NOMO-1 (cell line): ENCODE results near the gene SYMPK.
"Not testable (repeated sequence)": the region's sequence is repeated elsewhere in the genome, so short reads cannot be mapped to it uniquely, and the experiment has no call there.

Experiments
- DNase-seq, 2 experiments: peaks; one replicate each; lab custom pipeline; 2025; ENCODE audit not compliant: unreplicated experiment in 2 of 2; lab: John Stamatoyannopoulos, UW

SYMPK gene

DNA sequence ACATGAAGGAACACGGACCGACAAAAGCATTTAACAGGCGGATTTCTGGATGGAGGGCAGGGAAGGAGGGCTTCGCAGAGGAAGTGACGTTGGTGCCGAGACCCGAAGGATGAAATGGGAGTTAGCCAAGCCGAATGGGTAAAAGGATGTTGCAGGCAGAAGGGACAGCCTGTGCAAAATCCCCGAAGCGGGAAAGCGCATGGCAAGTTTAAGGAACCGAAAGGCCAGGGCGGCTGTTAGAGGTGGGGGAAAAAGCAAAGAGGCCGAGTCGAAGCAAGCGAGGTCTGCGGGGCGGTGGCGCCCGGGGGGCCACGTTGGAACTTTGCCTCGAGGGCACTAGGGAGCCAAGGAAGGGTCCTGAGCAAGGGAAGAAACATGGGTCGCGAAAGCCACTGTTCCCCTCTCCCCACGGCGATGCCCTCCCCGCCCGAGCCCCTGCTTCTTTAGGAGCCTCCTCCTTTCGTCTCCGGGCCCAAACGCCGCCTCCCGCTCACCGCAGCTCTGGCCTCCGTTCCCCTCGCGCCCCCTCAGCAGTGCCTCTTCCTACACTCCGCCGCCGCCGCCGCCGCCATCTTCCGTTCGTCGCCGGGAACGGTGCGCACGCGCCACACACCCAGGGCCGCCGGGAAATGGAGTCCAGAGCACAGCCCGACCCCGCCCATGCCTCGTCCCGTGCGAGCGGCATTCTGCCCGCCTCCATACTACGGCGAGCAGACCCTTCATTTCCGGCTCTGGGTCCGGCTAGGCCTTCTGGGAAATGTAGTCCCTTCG, at the start of gene SYMPK:
SYMPK (minus strand) TSS at position 584 of the 771 bp plus-strand sequence. CDS start 8,652 bp downstream, outside the sequence.
- DNase-seq: peak; percentile 98 to 99

DNA sequence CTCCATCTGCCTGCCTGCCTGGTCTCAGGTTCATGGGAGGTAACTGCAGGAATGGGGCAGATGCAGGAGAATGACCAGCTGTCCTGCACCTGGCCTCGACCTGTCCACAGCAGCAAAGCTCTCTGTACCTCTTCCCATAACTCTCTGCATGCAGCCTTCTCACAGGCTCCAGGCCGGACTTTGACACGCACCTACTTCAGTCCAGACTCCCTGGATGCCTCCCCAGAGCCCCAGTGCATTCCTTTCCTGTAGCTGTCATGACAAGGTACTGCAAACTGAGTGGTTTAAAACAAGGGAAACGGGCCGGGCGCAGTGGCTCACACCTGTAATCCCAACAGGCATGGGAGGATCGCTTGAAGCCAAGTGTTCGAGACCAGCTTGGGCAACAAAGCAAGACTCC, 48.3 kb upstream of the SYMPK start:
- no peak for DNase-seq

DNA sequence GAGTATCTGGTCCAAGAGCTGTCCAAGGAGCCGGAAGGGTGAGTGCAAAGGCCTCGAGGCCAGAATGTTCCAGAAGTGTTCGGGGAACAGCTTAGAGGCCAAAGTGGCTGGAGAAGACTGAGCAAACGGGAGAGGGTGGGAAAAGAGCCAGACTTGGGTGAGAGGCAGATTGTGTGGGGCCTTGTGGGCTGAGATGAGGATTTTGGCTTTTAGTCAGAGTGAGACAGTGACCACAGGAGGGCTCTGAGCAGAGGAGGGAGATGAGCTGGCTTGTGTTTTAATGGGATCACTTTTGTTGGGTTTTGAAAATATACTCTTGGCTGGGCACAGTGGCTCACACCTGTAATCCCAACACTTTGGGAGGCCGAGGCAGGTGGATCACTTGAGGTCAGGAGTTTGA, 46.0 kb upstream of the SYMPK start:
- DNase-seq: no peak

DNA sequence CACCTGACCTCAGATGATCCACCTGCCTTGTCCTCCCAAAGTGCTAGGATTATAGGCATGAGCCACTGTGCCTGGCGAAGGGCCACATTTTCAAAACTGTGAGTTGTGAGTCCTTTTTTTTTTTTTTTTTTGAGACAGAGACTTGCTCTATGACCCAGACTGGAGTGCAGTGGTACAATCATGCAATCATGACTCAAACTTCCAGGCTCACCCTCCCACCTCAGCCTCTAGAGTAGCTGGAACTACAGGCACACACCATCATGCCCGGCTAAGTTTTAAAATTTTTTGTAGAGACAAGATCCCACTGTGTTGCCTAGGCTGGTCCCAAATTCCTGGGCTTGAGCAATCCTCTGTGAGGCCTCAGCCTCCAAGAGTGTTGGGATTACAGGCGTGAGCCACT, 43.3 kb upstream of the SYMPK start:
- no peak for DNase-seq

DNA sequence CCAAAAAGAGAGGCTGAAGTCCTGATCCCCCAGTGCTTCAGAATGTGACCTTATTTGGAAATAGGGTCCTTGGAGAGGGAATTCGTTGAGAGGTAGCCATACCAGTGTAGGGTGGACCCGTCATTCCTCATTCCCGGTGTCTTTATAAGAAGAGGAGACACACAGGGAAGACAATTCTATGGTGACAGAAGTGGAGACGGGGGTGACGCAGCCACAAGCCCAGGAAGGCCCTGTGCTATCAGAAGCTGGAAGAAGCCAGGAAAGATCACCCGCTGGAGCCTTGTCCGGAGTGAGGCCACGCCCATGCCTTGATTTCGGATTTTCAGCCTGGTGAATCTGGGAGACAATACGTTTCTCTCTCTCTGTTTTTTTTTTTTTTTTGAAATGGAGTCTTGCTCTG, 42.1 kb upstream of the SYMPK start:
- DNase-seq: no peak

DNA sequence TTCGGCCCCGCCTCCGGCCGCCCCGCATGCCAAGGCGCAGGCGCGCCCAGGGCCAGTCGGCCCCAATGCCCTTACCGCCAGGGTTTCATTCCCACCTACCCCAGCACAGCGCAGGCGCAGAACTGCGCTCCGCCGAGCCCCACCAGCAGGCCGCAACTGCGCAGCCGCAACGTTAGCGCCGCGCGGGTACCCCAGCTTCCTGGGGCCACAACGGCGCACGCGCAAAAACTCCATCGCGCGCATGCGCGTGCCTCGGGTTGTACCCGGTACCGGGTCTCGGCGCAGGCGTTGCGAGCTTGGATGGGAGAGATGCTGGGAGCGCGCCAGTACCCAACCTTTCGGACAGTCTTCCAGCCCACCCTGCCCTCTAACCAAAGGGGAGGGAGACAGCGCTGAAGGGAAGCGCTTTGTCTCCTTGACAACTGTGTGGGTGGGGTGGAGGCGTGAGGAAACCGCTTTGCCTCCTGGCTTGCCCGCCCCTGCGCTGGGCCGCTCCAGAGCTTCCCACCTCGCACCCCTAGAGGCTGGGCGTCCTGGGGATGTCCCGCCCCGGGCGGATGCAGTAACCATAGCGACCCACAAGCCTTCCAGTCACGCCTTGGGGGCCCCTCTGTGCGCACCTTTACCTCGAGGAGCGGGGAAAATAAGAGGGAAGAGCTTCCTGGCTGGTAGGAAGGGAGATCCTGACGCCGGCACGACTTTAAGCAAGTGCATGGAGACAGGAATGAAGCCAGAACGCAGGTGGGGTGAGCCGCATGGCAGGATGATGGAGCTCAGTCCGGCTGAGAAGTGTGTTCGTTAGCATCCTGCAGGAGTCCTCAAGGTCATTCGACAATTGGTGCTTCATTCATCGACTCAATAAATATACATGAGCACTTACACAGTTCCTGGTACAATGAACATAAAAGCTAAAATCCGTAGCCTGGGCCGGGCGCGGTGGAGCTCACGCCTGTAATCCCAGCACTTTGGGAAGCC, 40.0 kb upstream of the SYMPK start:
- peak; percentile 96 to 98 for DNase-seq

DNA sequence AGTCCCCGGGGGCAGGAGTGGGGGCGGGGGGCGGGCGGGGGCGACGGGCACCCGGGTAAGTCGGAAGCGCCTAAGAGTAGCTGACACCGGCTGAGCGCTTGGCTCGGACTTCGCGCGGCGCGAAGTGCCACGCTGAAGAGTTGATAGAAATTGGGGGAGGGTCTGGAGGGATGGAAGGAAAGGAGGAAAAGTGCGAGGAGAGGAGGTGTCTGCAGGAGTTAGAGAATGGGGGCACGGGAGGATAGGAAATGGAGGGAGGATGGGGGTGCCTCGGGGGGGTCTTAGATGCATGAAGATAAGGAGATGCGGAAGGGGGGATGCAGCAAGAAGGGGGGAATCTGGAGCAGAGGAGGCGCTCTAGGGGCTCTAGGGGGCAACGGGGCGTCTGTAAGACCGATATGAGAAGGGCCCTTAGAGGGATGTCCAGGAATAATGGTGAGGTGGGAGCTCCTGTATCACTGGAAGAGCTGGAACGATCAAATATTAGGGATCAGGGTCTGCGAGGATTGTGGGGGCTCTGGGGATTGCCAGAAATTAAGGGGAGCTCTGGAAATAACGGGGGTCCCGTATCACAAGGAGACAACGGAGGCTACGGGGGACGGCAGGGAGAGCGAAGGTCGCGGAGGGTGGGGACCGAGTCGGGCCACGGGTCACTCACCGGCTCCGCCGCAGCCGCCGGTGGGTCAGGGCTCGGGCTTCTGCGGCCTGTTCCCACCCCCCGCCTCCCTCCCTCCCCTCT, 39.1 kb upstream of the SYMPK start, which contains the start of gene MYPOP:
MYPOP (minus strand) TSS at position 702 of the 739 bp plus-strand sequence. CDS start 840 bp downstream, outside the sequence.
- no peak for DNase-seq

DNA sequence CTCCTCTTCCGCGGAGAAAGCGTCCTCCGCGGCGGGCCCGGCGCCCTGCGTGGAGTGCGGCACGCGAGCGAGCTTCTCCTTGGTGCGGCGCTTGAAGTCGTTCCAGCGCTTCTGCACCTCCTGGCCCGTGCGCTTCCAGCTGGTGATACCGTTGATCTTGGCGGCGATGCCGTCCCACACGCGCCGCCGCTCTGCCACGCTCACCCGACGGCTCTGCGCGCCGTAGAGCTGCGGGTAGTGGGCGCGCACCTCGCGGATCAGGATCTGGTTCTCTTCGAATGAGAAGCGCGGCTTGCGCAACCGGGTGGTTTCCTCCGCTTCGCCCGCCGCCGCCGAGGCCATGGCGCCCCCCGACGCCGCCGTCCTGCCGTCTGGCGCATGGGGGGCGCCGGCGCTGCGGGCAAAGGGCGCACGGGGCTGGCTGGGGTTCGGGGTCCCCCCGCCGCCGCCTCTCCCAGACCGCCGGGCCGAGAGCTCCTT, 38.5 kb upstream of the SYMPK start:
- peak; percentile 49 to 62 for DNase-seq

DNA sequence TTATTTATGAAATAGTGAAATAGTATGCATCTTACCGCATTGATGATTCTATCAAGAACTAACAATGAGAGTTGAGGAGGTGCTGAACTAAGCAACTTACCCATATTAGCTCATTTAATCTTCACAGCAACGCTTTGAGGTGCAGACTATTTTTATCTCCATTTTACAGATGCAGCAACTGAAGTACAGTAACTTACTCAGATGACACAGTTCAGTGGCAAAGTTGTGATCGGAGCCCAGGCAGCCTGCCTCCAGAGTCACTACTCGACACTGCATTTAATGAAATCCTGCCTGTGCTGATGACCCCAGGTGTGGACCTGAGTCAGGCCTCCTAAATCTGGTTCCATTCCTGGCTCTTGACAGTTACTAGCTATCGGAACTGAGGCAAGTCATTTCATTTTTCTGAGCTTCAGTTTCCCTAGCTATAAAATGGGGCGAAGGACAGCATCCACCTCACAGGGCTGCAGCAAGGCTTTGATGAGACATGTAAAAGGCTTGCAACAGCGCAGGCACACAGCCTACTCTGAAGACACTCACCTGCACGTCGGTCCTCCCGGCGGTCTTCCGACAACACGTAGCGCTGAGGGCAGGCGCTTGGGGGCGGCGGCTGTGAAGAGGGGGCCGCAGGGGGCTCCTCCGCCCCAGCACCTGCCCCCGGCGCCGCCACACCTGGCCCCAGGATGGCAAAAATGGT, 37.9 kb upstream of the SYMPK start:
- no peak for DNase-seq

DNA sequence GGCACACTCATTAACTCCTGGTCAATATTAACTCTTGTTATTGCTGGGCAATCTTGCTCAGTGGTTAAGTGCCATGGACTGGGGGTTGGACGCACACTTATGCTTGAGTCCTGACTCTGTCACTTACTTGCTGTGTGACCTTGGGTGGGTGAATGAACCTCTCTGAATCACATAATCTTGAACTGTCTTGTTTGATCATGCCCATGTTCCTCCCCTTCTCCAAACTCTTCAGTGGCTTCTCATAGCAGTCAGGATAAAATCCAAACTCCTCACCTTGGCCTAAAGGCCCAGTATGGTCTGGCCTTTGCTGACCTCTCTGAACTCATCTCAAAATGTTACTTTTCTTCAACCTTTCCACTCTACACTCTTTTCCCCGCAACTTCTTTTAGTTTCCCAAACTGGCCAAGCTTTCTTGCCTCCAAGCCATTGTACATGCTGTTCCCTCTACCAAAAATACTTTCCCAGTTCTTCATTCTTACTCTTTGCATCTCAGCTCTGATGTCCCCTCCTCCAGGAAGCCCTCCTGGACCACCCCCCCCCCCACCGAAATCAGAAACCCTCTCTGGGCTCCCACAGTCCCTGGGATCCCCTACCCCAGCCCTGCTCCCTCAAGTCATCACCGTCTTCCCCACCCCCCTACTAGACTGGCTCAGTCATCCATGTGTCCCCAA, 37.1 kb upstream of the SYMPK start:
- no peak for DNase-seq

DNA sequence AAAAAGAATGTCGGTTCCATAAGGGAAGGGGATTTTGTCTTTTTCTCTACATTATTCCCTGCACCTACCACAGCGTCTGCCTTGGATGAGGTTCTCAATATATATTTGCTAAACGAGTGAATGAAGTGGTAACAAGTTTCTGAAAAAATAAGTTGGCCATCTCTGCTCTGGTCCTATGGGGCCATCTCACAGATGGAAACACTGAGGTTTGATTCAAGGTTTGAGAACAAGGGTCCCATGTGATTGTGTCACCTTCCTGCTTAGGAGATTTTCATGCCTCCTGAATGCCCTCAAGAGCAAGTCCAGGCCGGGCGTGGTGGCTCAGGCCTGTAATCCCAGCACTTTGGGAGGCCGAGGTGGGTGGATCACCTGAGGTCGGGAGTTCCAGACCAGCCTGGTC, 36.3 kb upstream of the SYMPK start:
- no peak for DNase-seq

DNA sequence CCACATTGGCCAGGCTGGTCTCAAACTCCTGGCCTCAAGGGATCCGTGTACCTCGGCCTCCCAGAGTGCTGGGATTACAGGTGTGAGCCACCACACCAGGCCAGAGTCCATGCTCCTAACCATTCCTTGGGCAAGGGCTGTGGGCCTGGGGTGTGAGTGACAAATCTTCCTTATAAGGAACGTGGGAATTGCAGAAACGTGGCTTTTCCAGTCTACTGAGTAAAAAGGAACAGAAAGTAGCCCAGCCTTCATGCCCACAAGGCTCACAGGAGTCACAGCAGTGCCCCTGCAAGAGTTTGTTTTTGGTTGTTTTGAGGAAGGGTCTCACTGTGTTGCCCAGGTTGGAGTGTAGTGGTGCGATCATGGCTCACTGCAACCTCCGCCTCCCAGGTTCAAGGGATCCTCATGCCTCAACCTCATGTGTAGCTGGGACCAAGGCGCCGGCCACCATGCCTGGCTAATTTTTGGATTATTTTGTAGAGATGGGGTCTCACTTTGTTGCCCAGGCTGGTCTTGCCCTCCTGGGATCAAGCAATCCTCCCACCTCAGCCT, 34.4 kb upstream of the SYMPK start:
- no peak for DNase-seq

DNA sequence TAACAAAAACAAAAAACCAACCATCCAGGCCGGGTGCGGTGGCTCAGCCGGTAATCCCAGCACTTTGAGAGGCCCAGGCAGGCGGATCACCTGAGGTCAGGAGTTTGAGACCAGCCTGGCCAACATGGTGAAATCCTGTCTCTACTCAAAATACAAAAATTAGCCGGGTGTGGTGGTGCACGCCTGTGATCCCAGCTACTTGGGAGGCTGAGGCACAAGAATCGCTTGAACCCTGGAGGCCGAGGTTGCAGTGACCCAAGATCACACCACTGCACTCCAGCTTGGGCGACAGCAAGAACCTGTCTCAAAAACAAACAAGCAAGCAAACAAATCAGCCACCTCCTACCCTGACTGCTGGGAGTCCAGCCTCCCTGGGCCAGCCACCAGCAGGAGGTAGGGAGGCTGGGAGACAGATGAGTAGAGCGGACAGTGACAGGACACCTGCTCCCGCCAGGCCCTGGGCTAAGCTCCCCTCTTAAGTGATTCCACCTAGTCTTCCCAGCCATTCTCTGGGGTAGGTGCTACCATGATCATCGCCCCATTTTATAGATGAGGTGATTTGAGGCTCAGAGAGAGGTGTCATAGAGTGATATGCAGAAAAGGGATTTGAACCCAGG, 33.1 kb upstream of the SYMPK start:
- DNase-seq: not testable (repeated sequence)

DNA sequence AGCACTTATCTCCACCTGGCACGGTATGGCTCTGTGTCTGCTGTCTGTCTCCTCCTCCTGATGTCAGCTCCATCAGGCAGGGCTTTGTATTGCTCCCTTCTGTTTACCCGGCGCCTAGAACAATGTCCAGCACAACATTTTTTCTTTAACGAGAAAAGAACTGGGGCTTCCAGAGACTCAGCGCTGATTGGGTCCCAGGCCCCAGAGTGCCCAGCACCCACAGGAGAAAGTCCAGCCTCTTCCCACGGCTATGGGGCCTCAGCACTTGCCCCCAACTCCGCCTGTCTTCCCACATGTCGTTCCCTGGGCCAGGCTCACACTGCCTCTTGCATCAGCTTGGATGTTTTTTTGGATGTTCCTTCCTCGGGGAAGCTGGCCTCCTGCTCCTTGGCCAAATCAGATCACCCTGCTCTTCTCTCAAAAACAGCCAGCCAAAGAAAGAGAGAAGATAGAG, 32.6 kb upstream of the SYMPK start:
- no peak for DNase-seq

DNA sequence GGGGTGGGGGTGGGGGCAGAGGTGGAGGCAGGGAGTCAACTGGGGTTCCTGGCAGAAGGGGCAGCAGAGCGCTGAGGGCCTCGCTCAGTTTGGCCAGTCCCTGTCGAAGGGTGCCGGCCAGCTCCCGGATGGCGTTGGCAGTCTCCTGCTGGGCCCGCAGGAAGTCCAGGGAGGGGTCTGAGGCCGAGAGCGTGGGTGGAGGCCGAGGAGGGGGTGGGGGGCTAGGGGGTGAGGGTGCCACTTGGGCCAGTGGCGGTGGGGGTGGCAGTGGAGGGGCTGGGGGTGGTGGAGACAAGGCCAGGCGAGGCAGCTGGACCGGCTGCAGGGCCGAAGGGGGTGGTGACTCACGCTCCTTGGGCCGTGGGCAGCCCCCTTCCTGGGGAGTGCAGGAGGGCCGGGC, 27.9 kb upstream of the SYMPK start:
- no peak for DNase-seq

DNA sequence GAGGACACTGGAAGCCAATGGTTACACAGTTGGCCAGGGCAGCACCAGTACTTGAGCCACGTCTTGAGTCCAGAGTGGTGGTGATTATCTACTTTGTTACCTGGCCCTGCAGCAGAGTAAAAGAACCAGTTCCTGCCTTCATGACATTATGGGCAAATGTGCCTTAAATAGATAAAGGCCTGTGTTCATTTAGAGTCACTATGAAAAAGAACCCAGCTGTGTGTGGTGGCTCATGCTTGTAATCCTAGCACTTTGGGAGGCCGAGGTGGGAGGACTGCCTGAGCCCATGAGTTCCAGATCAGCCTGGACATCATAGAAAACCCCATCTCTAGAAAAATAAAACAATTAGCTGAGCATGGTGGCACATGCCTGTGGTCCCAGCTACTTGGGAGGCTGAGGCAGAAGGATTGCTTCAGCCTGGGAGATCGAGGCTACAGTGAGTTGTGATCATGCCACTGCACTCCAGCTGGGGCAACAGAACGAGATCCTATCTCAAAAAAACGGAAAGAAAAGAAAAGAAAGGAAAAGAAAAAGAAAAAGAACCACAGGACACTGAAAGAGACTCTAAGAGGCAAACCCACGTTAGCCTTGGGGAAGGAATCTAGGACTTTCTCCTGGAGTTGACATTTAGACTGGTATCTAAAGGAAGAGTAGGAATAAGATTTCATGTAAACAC, 26.4 kb upstream of the SYMPK start:
- DNase-seq: no peak

DNA sequence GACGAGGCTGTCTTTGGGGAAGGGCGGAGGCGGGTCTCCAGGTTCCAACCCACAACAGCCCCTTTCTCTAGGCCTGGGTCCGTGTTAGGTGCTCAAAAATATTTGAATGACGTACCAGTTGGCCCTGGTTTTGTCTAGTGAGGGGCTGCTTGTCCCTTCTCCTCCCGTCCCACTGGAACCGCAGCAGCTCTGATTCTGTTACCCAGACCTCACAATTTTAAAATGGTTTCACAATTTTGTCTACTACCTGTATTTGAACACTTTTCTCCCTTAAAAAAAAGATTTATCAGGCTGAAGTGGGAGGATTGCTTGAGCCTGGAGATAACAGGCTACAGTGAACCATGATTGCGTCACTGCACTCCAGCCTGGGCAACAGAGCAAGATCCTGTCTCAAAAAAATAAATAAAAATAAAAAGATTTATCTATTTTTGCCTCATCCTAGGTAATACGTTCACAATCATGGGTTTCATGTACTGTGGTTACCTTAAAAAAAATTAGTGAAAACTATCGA, 24.3 kb upstream of the SYMPK start:
- no peak for DNase-seq
